GM23338 (cell line): ENCODE results near the gene SEPHS1. TPM values are rescaled to one million over a fixed set of nuclear protein-coding genes. Genes with fewer than 3 reads are reported as not detected.

Experiments used
- ATAC-seq: fragments of 200-7000 bp; cut with Tn5 transposase; 3 replicates; pipeline ENCODE4 v1.9.1; 2020
- DNase-seq: peaks from one replicate; pipeline ENCODE4 v3.0.0-alpha.2; 2015; ENCODE audit warnings: low spot score
- H2AFZ ChIP-seq: fragments of 200-600 bp; sonication (generic); 2 replicates; pipeline ENCODE4 v1.8.0; 2016; ENCODE audit warnings: antibody characterized with exemption, mild to moderate bottlenecking, moderate library complexity
- H3F3A ChIP-seq: fragments of 200-600 bp; sonication (generic); replicated peaks from 2 replicates; pipeline ENCODE4 v1.8.0; 2017; ENCODE audit warnings: antibody characterized with exemption, mixed run types, low read depth
- H3K27ac ChIP-seq: fragments of 200-600 bp; sonication (generic); 2 replicates; pipeline ENCODE4 v1.6.1; 2016; ENCODE audit warnings: low read depth
- H3K27me3 ChIP-seq: fragments of 200-600 bp; sonication (generic); 2 replicates; pipeline ENCODE4 v1.8.0; 2016; ENCODE audit warnings: mild to moderate bottlenecking, mixed run types, moderate library complexity; ENCODE audit not compliant: insufficient read depth
- H3K36me3 ChIP-seq: fragments of 200-600 bp; sonication (generic); 2 replicates; pipeline ENCODE4 v1.8.0; 2016; ENCODE audit warnings: mild to moderate bottlenecking; ENCODE audit not compliant: insufficient read depth
- H3K4me1 ChIP-seq: fragments of 200-600 bp; sonication (generic); 2 replicates; pipeline ENCODE4 v1.8.0; 2016; ENCODE audit warnings: mild to moderate bottlenecking, moderate library complexity; ENCODE audit not compliant: insufficient read depth
- H3K4me2 ChIP-seq: fragments of 200-600 bp; sonication (generic); 2 replicates; pipeline ENCODE4 v1.7.1; 2017; ENCODE audit warnings: mixed run types
- H3K4me3 ChIP-seq: fragments of 200-600 bp; sonication (generic); 2 replicates; pipeline ENCODE4 v1.6.1; 2016; ENCODE audit warnings: mixed run types
- H3K79me2 ChIP-seq: fragments of 200-600 bp; sonication (generic); replicated peaks from 2 replicates; pipeline ENCODE4 v1.8.0; 2017; ENCODE audit warnings: mild to moderate bottlenecking; ENCODE audit not compliant: insufficient read depth
- H3K9me2 ChIP-seq: fragments of 200-600 bp; sonication (generic); 2 replicates; pipeline ENCODE4 v1.8.0; 2017; ENCODE audit not compliant: insufficient read depth
- H4K20me1 ChIP-seq: fragments of 200-600 bp; sonication (generic); replicated peaks from 2 replicates; pipeline ENCODE4 v1.8.0; 2017; ENCODE audit warnings: mild to moderate bottlenecking; ENCODE audit not compliant: insufficient read depth
- H3K27ac Mint-ChIP-seq: 2 replicates; pipeline ENCODE4 v1.8.0; 2020; ENCODE audit warnings: inconsistent platforms, mild to moderate bottlenecking, moderate library complexity, mixed read lengths
- H3K27me3 Mint-ChIP-seq: 3 replicates; pipeline ENCODE4 v1.8.0; 2022; ENCODE audit warnings: low read depth, mild to moderate bottlenecking, moderate library complexity, mixed read lengths, inconsistent platforms; ENCODE audit not compliant: insufficient read depth, poor library complexity
- H3K36me3 Mint-ChIP-seq: 3 replicates; pipeline ENCODE4 v1.8.0; 2021; ENCODE audit warnings: low read depth, mild to moderate bottlenecking, inconsistent platforms, moderate library complexity, mixed read lengths
- H3K4me1 Mint-ChIP-seq: 3 replicates; pipeline ENCODE4 v1.8.0; 2020; ENCODE audit warnings: mild to moderate bottlenecking, inconsistent platforms, mixed read lengths
- H3K4me3 Mint-ChIP-seq: 3 replicates; pipeline ENCODE4 v1.8.0; 2021; ENCODE audit warnings: moderate library complexity, mild to moderate bottlenecking, inconsistent platforms, mixed read lengths
- H3K9me3 Mint-ChIP-seq: 3 replicates; pipeline ENCODE4 v1.8.0; 2020; ENCODE audit warnings: moderate library complexity, mild to moderate bottlenecking, inconsistent platforms, mixed read lengths
- EZH2phosphoT487 ChIP-seq: fragments of 200-600 bp; sonication (generic); IDR thresholded peaks from one replicate; pipeline ENCODE4 v1.8.1; 2018; ENCODE audit warnings: antibody characterized with exemption; ENCODE audit not compliant: unreplicated experiment
- JUNB ChIP-seq: IDR thresholded peaks from one replicate; pipeline ENCODE4 v1.6.1; 2016; ENCODE audit warnings: antibody characterized with exemption; ENCODE audit not compliant: unreplicated experiment
- REST ChIP-seq: IDR thresholded peaks from one replicate; pipeline ENCODE4 v1.6.1; 2018; ENCODE audit warnings: antibody characterized with exemption; ENCODE audit not compliant: unreplicated experiment
- STAT1 ChIP-seq: IDR thresholded peaks from one replicate; pipeline ENCODE4 v1.6.1; 2016; ENCODE audit warnings: antibody characterized with exemption; ENCODE audit not compliant: unreplicated experiment
- ZNF114 ChIP-seq: fragments of 250-450 bp; sonication (Bioruptor Pico); IDR thresholded peaks from 2 replicates; pipeline ENCODE4 v1.5.0; 2020; ENCODE audit warnings: mild to moderate bottlenecking, moderate library complexity
- ZNF462 ChIP-seq: fragments of 250-450 bp; sonication (Bioruptor Pico); IDR thresholded peaks from 2 replicates; pipeline ENCODE4 v1.5.0; 2020; ENCODE audit warnings: mild to moderate bottlenecking, moderate library complexity
- polyA plus RNA-seq: library from polyadenylated mRNA; unstranded; fragments of >200 nt; fragmentation: Nextera tagmentation; extraction: Ambion mirVana; gene quantifications from 2 replicates; pipeline ENCODE4 v1.2.1, GENCODE V29; 2016
- total RNA-seq: library from RNA; depleted of rRNA; stranded (reverse); fragments of >200 nt; shearing (Covaris generic); gene quantifications from 2 replicates; pipeline ENCODE4 v1.2.3, GENCODE V29; 2014
- TF ChIP-seq, protein P1 (sequence below), 2 experiments: fragments of 200-600 bp in 1 of 2; sonication (generic) in 1 of 2; conservative IDR thresholded peaks; 2 replicates each; pipeline versions ENCODE4 v1.5.1 to v1.6.1; 2016 to 2017; ENCODE audit warnings: antibody characterized with exemption in 2 of 2, low read depth in 2 of 2, mild to moderate bottlenecking in 2 of 2, moderate library complexity in 1 of 2
- TF ChIP-seq, protein P2 (sequence below): IDR thresholded peaks from 2 replicates; pipeline ENCODE4 v1.6.1; 2016; ENCODE audit warnings: antibody characterized with exemption

Gene SEPHS1
- total and polyA plus RNA-seq, 2 experiments from 2014 or later, result 260 to 609 TPM

GRCh38 chr10:13308096-13308495 is 40.0 kb downstream of the SEPHS1 start (continued):
- TF ChIP-seq, protein P1, sequence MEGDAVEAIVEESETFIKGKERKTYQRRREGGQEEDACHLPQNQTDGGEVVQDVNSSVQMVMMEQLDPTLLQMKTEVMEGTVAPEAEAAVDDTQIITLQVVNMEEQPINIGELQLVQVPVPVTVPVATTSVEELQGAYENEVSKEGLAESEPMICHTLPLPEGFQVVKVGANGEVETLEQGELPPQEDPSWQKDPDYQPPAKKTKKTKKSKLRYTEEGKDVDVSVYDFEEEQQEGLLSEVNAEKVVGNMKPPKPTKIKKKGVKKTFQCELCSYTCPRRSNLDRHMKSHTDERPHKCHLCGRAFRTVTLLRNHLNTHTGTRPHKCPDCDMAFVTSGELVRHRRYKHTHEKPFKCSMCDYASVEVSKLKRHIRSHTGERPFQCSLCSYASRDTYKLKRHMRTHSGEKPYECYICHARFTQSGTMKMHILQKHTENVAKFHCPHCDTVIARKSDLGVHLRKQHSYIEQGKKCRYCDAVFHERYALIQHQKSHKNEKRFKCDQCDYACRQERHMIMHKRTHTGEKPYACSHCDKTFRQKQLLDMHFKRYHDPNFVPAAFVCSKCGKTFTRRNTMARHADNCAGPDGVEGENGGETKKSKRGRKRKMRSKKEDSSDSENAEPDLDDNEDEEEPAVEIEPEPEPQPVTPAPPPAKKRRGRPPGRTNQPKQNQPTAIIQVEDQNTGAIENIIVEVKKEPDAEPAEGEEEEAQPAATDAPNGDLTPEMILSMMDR (conservative IDR thresholded peaks at IDR 0.05; ENCODE audit: low read depth in 2 of 2), result no peak
- no peak for TF ChIP-seq ZNF462 (CRISPR knock-in tag)
- no peak for TF ChIP-seq STAT1
- TF ChIP-seq, protein P2, sequence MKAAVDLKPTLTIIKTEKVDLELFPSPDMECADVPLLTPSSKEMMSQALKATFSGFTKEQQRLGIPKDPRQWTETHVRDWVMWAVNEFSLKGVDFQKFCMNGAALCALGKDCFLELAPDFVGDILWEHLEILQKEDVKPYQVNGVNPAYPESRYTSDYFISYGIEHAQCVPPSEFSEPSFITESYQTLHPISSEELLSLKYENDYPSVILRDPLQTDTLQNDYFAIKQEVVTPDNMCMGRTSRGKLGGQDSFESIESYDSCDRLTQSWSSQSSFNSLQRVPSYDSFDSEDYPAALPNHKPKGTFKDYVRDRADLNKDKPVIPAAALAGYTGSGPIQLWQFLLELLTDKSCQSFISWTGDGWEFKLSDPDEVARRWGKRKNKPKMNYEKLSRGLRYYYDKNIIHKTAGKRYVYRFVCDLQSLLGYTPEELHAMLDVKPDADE, result no peak
- no peak for TF ChIP-seq JUNB

GRCh38 chr10:13306103-13306502 is 42.0 kb downstream of the SEPHS1 start:
- H3K4me1 ChIP-seq, result peaks cover 5% of the 10 kb centered on the region; the same call in 1 of the 2 replicates
- no peaks in the 10 kb centered on the region for H4K20me1 ChIP-seq
- H3K4me3 ChIP-seq, result no peak overlapping the region
- H3K36me3 ChIP-seq, result no peaks in the 10 kb centered on the region
- H2AFZ ChIP-seq, result no peak overlapping the region
- H3K36me3 Mint-ChIP-seq, result no peaks in the 10 kb centered on the region; the same call in 2 of the 3 replicates
- no peaks in the 10 kb centered on the region for H3K79me2 ChIP-seq
- H3K4me2 ChIP-seq, result no peak overlapping the region
- peaks cover 3% of the 10 kb centered on the region; the same call in 1 of the 3 replicates for H3K9me3 Mint-ChIP-seq
- H3K27ac Mint-ChIP-seq, result no peak overlapping the region
- no peak for DNase-seq
- ATAC-seq, result no peak
- H3F3A ChIP-seq, result 0 out of 2 replicates have a peak, but pooled peaks cover 12% of the 10 kb centered on the region
- H3K4me3 Mint-ChIP-seq, result no peak overlapping the region
- H3K27me3 ChIP-seq, result no peaks in the 10 kb centered on the region
- H3K27ac ChIP-seq, result no peak overlapping the region
- H3K27me3 Mint-ChIP-seq, result peaks cover 5% of the 10 kb centered on the region
- H3K9me2 ChIP-seq, result no peaks in the 10 kb centered on the region
- H3K4me1 Mint-ChIP-seq, result peaks cover 6% of the 10 kb centered on the region; the same call in 1 of the 3 replicates
- TF ChIP-seq, protein P2, result no peak
- TF ChIP-seq, protein P1 (conservative IDR thresholded peaks at IDR 0.05; ENCODE audit: low read depth in 2 of 2), result no peak
- TF ChIP-seq REST (no peak), EZH2phosphoT487 (no peak), ZNF114 (CRISPR knock-in tag) (no peak)
